Spleen (tissue), 7 donors: ENCODE data around the gene ZC3H12D.

Experiments
- CTCF ChIP-seq, 11 experiments: fragments of 200-600 bp in 7 of 11; fragments of 450-650 bp in 4 of 11; sonication (generic) in 4 of 11; IDR thresholded peaks in 8 of 11; conservative IDR thresholded peaks in 3 of 11; 1 replicate in 7 of 11; 2 replicates in 4 of 11; pipeline versions ENCODE4 v1.4.0 to v1.8.0; 2016 to 2021; ENCODE audit warnings: antibody characterized with exemption in 11 of 11, inconsistent platforms in 4 of 11, mild to moderate bottlenecking in 1 of 11
- POLR2A ChIP-seq, 3 donors: fragments of 450-650 bp; IDR thresholded peaks; one replicate each; pipeline ENCODE4 v1.5.1; 2017; ENCODE audit warnings: antibody characterized with exemption in 3 of 3, mild to moderate bottlenecking in 1 of 3
- donor health status: DM: no; HTN: no; CAD: no; lungs with moderate emphysema.
- donor health status: DM: no; HTN: no; CAD: no.
- donor health status: DM: no; HTN: no; CAD: no.

- TF ChIP-seq CTCF (IDR thresholded peaks at IDR 0.05 in 8 of 11, conservative IDR thresholded peaks at IDR 0.05 in 3 of 11) (no peak), POLR2A (IDR thresholded peaks at IDR 0.05) (no peak)
Measured at GRCh38 chr6:149441740-149442139, 43.1 kb downstream of the ZC3H12D start.
